H9 (cell line): Measurements from ENCODE around the gene SNRNP70. TPM values are rescaled to one million over a fixed set of nuclear protein-coding genes. Genes with fewer than 3 reads are reported as not detected.

ENCODE experiments used
- DNase-seq: peaks from one replicate; pipeline ENCODE4 v3.0.0-alpha.2; 2017
- H2AFZ ChIP-seq: one replicate; pipeline ENCODE4 v1.6.1; 2013; ENCODE audit warnings: mild to moderate bottlenecking, low read length, control low read depth, moderate library complexity
- H2AK5ac ChIP-seq: 2 replicates; pipeline ENCODE4 v1.6.1; 2013; ENCODE audit warnings: low read length, control low read depth, mixed read lengths; ENCODE audit not compliant: insufficient read length
- H2BK120ac ChIP-seq: one replicate; pipeline ENCODE4 v1.6.1; 2013; ENCODE audit warnings: low read depth, mild to moderate bottlenecking, low read length, control low read depth, inconsistent platforms; ENCODE audit not compliant: poor library complexity, severe bottlenecking
- H2BK12ac ChIP-seq: 2 replicates; pipeline ENCODE4 v1.6.1; 2013; ENCODE audit warnings: low read length, control low read depth, mixed read lengths, low read depth; ENCODE audit not compliant: insufficient read length
- H2BK15ac ChIP-seq: 2 replicates; pipeline ENCODE4 v1.6.1; 2013; ENCODE audit warnings: low read depth, low read length, control low read depth
- H2BK20ac ChIP-seq: one replicate; pipeline ENCODE4 v1.6.1; 2013; ENCODE audit warnings: low read depth, mild to moderate bottlenecking, low read length, control low read depth, inconsistent platforms; ENCODE audit not compliant: poor library complexity, severe bottlenecking
- H2BK5ac ChIP-seq: 2 replicates; pipeline ENCODE4 v1.6.1; 2013; ENCODE audit warnings: low read length, control low read depth, mixed read lengths; ENCODE audit not compliant: insufficient read length
- H3K14ac ChIP-seq: 2 replicates; pipeline ENCODE4 v1.6.1; 2013; ENCODE audit warnings: low read length, control low read depth; ENCODE audit not compliant: insufficient read depth
- H3K18ac ChIP-seq: 2 replicates; pipeline ENCODE4 v1.6.1; 2013; ENCODE audit warnings: low read depth, mild to moderate bottlenecking, mixed read lengths, low read length, control low read depth; ENCODE audit not compliant: insufficient read length
- H3K23ac ChIP-seq: 2 replicates; pipeline ENCODE4 v1.6.1; 2013; ENCODE audit warnings: low read length, control low read depth, mixed read lengths, low read depth; ENCODE audit not compliant: insufficient read length
- H3K23me2 ChIP-seq: 2 replicates; pipeline ENCODE4 v1.6.1; 2013; ENCODE audit warnings: low read depth, mild to moderate bottlenecking, mixed read lengths, low read length, control low read depth; ENCODE audit not compliant: insufficient read length, poor library complexity, severe bottlenecking
- H3K27ac ChIP-seq: 2 replicates; pipeline ENCODE4 v1.5.1; 2013; ENCODE audit warnings: low read length, control low read depth, mixed read lengths, low read depth; ENCODE audit not compliant: insufficient read length
- H3K27me3 ChIP-seq: 2 replicates; pipeline ENCODE4 v1.6.1; 2013; ENCODE audit warnings: low read length, control low read depth, inconsistent platforms; ENCODE audit not compliant: insufficient read depth
- H3K4ac ChIP-seq: 2 replicates; pipeline ENCODE4 v1.6.1; 2013; ENCODE audit warnings: low read depth, mild to moderate bottlenecking, control low read depth, inconsistent platforms, low read length, moderate library complexity
- H3K4me1 ChIP-seq: 2 replicates; pipeline ENCODE4 v1.6.1; 2013; ENCODE audit warnings: low read length, control low read depth, inconsistent platforms; ENCODE audit not compliant: insufficient read depth
- H3K4me2 ChIP-seq: 2 replicates; pipeline ENCODE4 v1.6.1; 2013; ENCODE audit warnings: low read length, control low read depth, mixed read lengths; ENCODE audit not compliant: insufficient read length, insufficient read depth
- H3K56ac ChIP-seq: 2 replicates; pipeline ENCODE4 v1.6.1; 2013; ENCODE audit warnings: low read depth, mild to moderate bottlenecking, mixed read lengths, low read length, control low read depth; ENCODE audit not compliant: insufficient read length
- H3K79me1 ChIP-seq: 2 replicates; pipeline ENCODE4 v1.6.1; 2013; ENCODE audit warnings: low read depth, mild to moderate bottlenecking, moderate library complexity, low read length, control low read depth, inconsistent platforms; ENCODE audit not compliant: insufficient read depth, poor library complexity, severe bottlenecking
- H3K79me2 ChIP-seq: 2 replicates; pipeline ENCODE4 v1.6.1; 2013; ENCODE audit warnings: low read length, control low read depth, inconsistent platforms; ENCODE audit not compliant: insufficient read depth
- H3K9ac ChIP-seq: 2 replicates; pipeline ENCODE4 v1.6.1; 2013; ENCODE audit warnings: low read length, control low read depth, mixed read lengths; ENCODE audit not compliant: insufficient read length; ENCODE audit errors: extremely low read depth
- H3K9me3 ChIP-seq: one replicate; pipeline ENCODE4 v1.6.1; 2013; ENCODE audit warnings: low read depth, low read length, inconsistent platforms; ENCODE audit not compliant: control insufficient read depth
- H3T11ph ChIP-seq: one replicate; pipeline ENCODE4 v1.6.1; 2013; ENCODE audit warnings: mild to moderate bottlenecking, low read length, control low read depth, inconsistent platforms
- H4K20me1 ChIP-seq: one replicate; pipeline ENCODE4 v1.6.1; 2013; ENCODE audit not compliant: control insufficient read depth, insufficient read length, insufficient read depth
- H4K5ac ChIP-seq: 2 replicates; pipeline ENCODE4 v1.6.1; 2013; ENCODE audit warnings: low read depth, mild to moderate bottlenecking, mixed read lengths, low read length, control low read depth; ENCODE audit not compliant: insufficient read length
- H4K8ac ChIP-seq: replicated peaks from 2 replicates; pipeline ENCODE4 v1.6.1; 2013; ENCODE audit warnings: low read length, control low read depth, mixed read lengths, low read depth; ENCODE audit not compliant: insufficient read length
- H4K91ac ChIP-seq: 2 replicates; pipeline ENCODE4 v1.6.1; 2013; ENCODE audit warnings: low read depth, mild to moderate bottlenecking, moderate library complexity, mixed read lengths, low read length, control low read depth; ENCODE audit not compliant: insufficient read length
- H3K27ac Mint-ChIP-seq, 3 experiments: 2 replicates in 2 of 3; 3 replicates in 1 of 3; pipeline ENCODE4 v1.8.0; 2020 to 2021; ENCODE audit warnings: mixed read lengths in 3 of 3, mild to moderate bottlenecking in 1 of 3, moderate library complexity in 1 of 3
- H3K27me3 Mint-ChIP-seq: 2 replicates; pipeline ENCODE4 v1.8.0; 2021; ENCODE audit warnings: low read depth, mild to moderate bottlenecking, moderate library complexity, mixed read lengths
- H3K36me3 Mint-ChIP-seq, 3 experiments: 2 replicates in 2 of 3; 3 replicates in 1 of 3; pipeline ENCODE4 v1.8.0; 2020 to 2021; ENCODE audit warnings: low read depth in 3 of 3, mixed read lengths in 3 of 3; ENCODE audit not compliant: insufficient read depth in 1 of 3
- H3K4me1 Mint-ChIP-seq, 2 experiments: 2 replicates each; pipeline ENCODE4 v1.8.0; 2020; ENCODE audit warnings: mixed read lengths in 2 of 2
- H3K4me3 Mint-ChIP-seq, 2 experiments: 2 replicates in 1 of 2; 3 replicates in 1 of 2; pipeline ENCODE4 v1.8.0; 2020 to 2021; ENCODE audit warnings: mild to moderate bottlenecking in 2 of 2, mixed read lengths in 2 of 2, moderate library complexity in 1 of 2
- H3K9me3 Mint-ChIP-seq, 2 experiments: 2 replicates in 1 of 2; 3 replicates in 1 of 2; pipeline ENCODE4 v1.8.0; 2020; ENCODE audit warnings: mild to moderate bottlenecking in 2 of 2, mixed read lengths in 2 of 2, moderate library complexity in 1 of 2
- CTCF ChIP-seq: fragments of 200-600 bp; sonication (generic); conservative IDR thresholded peaks from 3 replicates; pipeline ENCODE4 v1.8.0; 2021; ENCODE audit warnings: antibody characterized with exemption, mild to moderate bottlenecking
- WGBS: extraction: QIAGEN DNeasy Blood & Tissue Kit; methylation state at CpG from one replicate; pipeline ENCODE4 v1.1.7; 2013; ENCODE audit warnings: missing lambda C conversion rate, low lambda C conversion rate, mixed read lengths; ENCODE audit not compliant: insufficient read length; ENCODE audit errors: extremely low coverage; 5-methylcytosine and 5-hydroxymethylcytosine counted together
- total RNA-seq: library from RNA; stranded (reverse); gene quantifications from 2 replicates; pipeline ENCODE4 v1.2.1, GENCODE V29; 2021

The SNRNP70 gene
- total RNA-seq, 1 experiment from 2014 or later: 295 TPM

- Mint-ChIP-seq H3K4me3 (peak within 1 kb of the TSS in 1 of 2 experiments; percentile 67; a peak in 3 of 5 replicates), H3K27me3 (peaks cover 54% of the 10 kb centered on the region), H3K27ac (peak within 1 kb of the TSS in 2 of 3 experiments; percentile 52 to 56; a peak in 2 of 7 replicates), H3K4me1 (peaks cover 20 to 50% of the 10 kb centered on the region in 2 experiments), H3K36me3 (peaks cover 0 to 10% (median 0%) of the 10 kb centered on the region in 3 experiments; a peak in 3 of 7 replicates), H3K9me3 (peaks cover 0 to 6% of the 10 kb centered on the region in 2 experiments; a peak in 3 of 5 replicates)
- Histone ChIP-seq H3K9me3 (no peaks in the 10 kb centered on the region), H4K5ac (no peak within 1 kb of the TSS), H3K9ac (no peak within 1 kb of the TSS), H3K4ac (no peak within 1 kb of the TSS), H2BK120ac (no peak within 1 kb of the TSS), H2BK12ac (no peak within 1 kb of the TSS), H3K27ac (no peak within 1 kb of the TSS), H3K79me1 (no peaks in the 10 kb centered on the region), H4K20me1 (no peaks in the 10 kb centered on the region), H3K27me3 (no peaks in the 10 kb centered on the region; the same call in 1 of the 2 replicates), H2AK5ac (no peak within 1 kb of the TSS), H3K18ac (no peak within 1 kb of the TSS), H3K14ac (no peak within 1 kb of the TSS), H2BK15ac (no peak within 1 kb of the TSS), H3K23ac (no peak within 1 kb of the TSS), H2BK5ac (no peak within 1 kb of the TSS), H4K91ac (no peak within 1 kb of the TSS), H3K23me2 (peaks cover 19% of the 10 kb centered on the region), H3T11ph (no peak within 1 kb of the TSS), H3K4me1 (peaks cover 7% of the 10 kb centered on the region; the same call in 1 of the 2 replicates), H3K56ac (no peak within 1 kb of the TSS), H2BK20ac (no peak within 1 kb of the TSS), H3K79me2 (no peaks in the 10 kb centered on the region), H3K4me2 (peak within 1 kb of the TSS; percentile 14), H4K8ac (no peak within 1 kb of the TSS), H2AFZ (no peak within 1 kb of the TSS)
- DNase-seq: peak; percentile 52
- no CpG with 5 or more reads among the region's 19 CpGs for WGBS
- no peak for TF ChIP-seq CTCF
Measured at GRCh38 chr19:49155005-49155819, 70.0 kb downstream of the SNRNP70 start, which contains the start of gene HRC. Gene HRC, minus strand, starts transcription at chr19:49155396. Its CDS starts 159 bp downstream, at chr19:49155237.
